Neuronal stem cell (in vitro differentiated cells): ENCODE measurements around the gene SAMD4A.

Experiments
- DNase-seq: peaks from one replicate; pipeline ENCODE4 v3.0.0-alpha.2; 2013; ENCODE audit warnings: low spot score
- H2AFZ ChIP-seq: one replicate; pipeline ENCODE4 v1.6.1; 2013; ENCODE audit warnings: mild to moderate bottlenecking, low read length, inconsistent platforms
- H2AK5ac ChIP-seq: 2 replicates; pipeline ENCODE4 v1.6.1; 2013; ENCODE audit warnings: low read depth, mild to moderate bottlenecking, inconsistent platforms, low read length, moderate library complexity, mixed read lengths
- H2BK120ac ChIP-seq: 2 replicates; pipeline ENCODE4 v1.6.1; 2013; ENCODE audit warnings: low read depth, mild to moderate bottlenecking, inconsistent platforms, low read length, moderate library complexity, mixed read lengths
- H2BK12ac ChIP-seq: one replicate; pipeline ENCODE4 v1.6.1; 2013; ENCODE audit warnings: low read length, inconsistent platforms
- H2BK15ac ChIP-seq: 2 replicates; pipeline ENCODE4 v1.6.1; 2013; ENCODE audit warnings: mild to moderate bottlenecking, low read length, inconsistent platforms, mixed read lengths
- H2BK5ac ChIP-seq: one replicate; pipeline ENCODE4 v1.6.1; 2013; ENCODE audit warnings: inconsistent platforms, mild to moderate bottlenecking, low read length, moderate library complexity
- H3K14ac ChIP-seq: one replicate; pipeline ENCODE4 v1.6.1; 2013; ENCODE audit warnings: low read length, inconsistent platforms
- H3K18ac ChIP-seq: 2 replicates; pipeline ENCODE4 v1.6.1; 2013; ENCODE audit warnings: low read length, inconsistent platforms
- H3K23ac ChIP-seq: 2 replicates; pipeline ENCODE4 v1.6.1; 2013; ENCODE audit warnings: low read depth, mild to moderate bottlenecking, mixed read lengths, low read length, inconsistent platforms; ENCODE audit not compliant: poor library complexity
- H3K27ac ChIP-seq: replicated peaks from 3 replicates; pipeline ENCODE4 v1.5.1; 2013; ENCODE audit warnings: low read length, inconsistent platforms
- H3K27me3 ChIP-seq, 3 experiments: 2 replicates each; pipeline ENCODE4 v1.6.1; 2013; ENCODE audit warnings: low read length in 3 of 3, mild to moderate bottlenecking in 2 of 3, inconsistent platforms in 1 of 3, low read depth in 1 of 3, mixed read lengths in 1 of 3, moderate library complexity in 1 of 3; ENCODE audit not compliant: control insufficient read depth in 3 of 3, insufficient read depth in 3 of 3
- H3K36me3 ChIP-seq, 2 donors: replicated peaks in 1 of 2; 2 replicates each; pipeline ENCODE4 v1.6.1; 2013; ENCODE audit warnings: low read length in 2 of 2; ENCODE audit not compliant: control insufficient read depth in 2 of 2, insufficient read depth in 2 of 2
- H3K4ac ChIP-seq: 2 replicates; pipeline ENCODE4 v1.6.1; 2013; ENCODE audit warnings: inconsistent platforms, mild to moderate bottlenecking, low read length, moderate library complexity
- H3K4me1 ChIP-seq, 2 donors: 1 replicate in 1 of 2; 2 replicates in 1 of 2; pipeline ENCODE4 v1.6.1; 2013; ENCODE audit warnings: low read length in 2 of 2, low read depth in 1 of 2; ENCODE audit not compliant: control insufficient read depth in 2 of 2, insufficient read depth in 1 of 2
- H3K4me2 ChIP-seq: one replicate; pipeline ENCODE4 v1.6.1; 2013; ENCODE audit warnings: mild to moderate bottlenecking, low read length, inconsistent platforms; ENCODE audit not compliant: insufficient read depth, poor library complexity, severe bottlenecking
- H3K4me3 ChIP-seq, 2 donors: 2 replicates each; pipeline ENCODE4 v1.5.1; 2013; ENCODE audit warnings: low read length in 2 of 2, mild to moderate bottlenecking in 2 of 2, inconsistent platforms in 1 of 2, moderate library complexity in 1 of 2
- H3K79me1 ChIP-seq: one replicate; pipeline ENCODE4 v1.6.1; 2013; ENCODE audit warnings: low read depth, mild to moderate bottlenecking, inconsistent platforms, low read length, moderate library complexity
- H3K9ac ChIP-seq: one replicate; pipeline ENCODE4 v1.6.1; 2013; ENCODE audit warnings: mild to moderate bottlenecking, low read depth, low read length, inconsistent platforms; ENCODE audit not compliant: poor library complexity
- H3K9me3 ChIP-seq, 2 donors: replicated peaks in 1 of 2; 2 replicates each; pipeline versions ENCODE3 to v1.6.1; 2013; ENCODE audit warnings: low read length in 2 of 2, mild to moderate bottlenecking in 2 of 2, inconsistent platforms in 1 of 2, low read depth in 1 of 2, mixed read lengths in 1 of 2, moderate library complexity in 1 of 2; ENCODE audit not compliant: control insufficient read depth in 2 of 2, insufficient read depth in 1 of 2
- H4K8ac ChIP-seq: one replicate; pipeline ENCODE4 v1.6.1; 2013; ENCODE audit warnings: low read depth, mild to moderate bottlenecking, inconsistent platforms, low read length, moderate library complexity
- H4K91ac ChIP-seq: one replicate; pipeline ENCODE4 v1.6.1; 2013; ENCODE audit warnings: low read length, low read depth, mild to moderate bottlenecking, inconsistent platforms; ENCODE audit not compliant: poor library complexity
- WGBS, 2 donors: extraction: QIAGEN DNeasy Blood & Tissue Kit; methylation state at CpG; one replicate each; pipeline ENCODE4 v1.1.7; 2013; ENCODE audit warnings: missing lambda C conversion rate in 2 of 2, mixed read lengths in 1 of 2; ENCODE audit not compliant: insufficient read length in 2 of 2, insufficient replicate concordance in 1 of 2; ENCODE audit errors: extremely low coverage in 2 of 2; 5-methylcytosine and 5-hydroxymethylcytosine counted together

Gene SAMD4A

DNA sequence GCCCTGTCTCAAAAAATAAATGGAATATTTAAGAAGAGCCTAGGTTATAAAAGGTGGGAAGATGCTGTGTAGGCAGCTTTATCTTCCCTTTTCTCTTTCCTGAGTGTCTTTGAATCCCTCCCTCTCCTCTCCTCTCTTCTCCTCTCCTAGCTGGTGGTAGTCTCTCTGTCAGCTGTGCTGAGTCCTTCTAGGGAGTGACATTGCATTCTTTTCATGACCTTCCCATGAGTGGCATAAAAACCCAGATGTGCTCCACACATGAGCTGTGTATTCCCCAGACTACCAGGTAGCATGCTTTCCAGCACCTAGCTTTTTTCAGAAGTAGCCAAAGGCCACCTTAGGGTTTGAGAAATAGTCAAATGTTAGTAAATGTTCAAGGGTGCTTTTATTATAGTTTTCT is 23.6 kb downstream of the SAMD4A start:
- Histone ChIP-seq H3K23ac (no peak overlapping the region), H2BK120ac (no peak overlapping the region), H3K4me2 (no peak overlapping the region), H2BK12ac (no peak overlapping the region), H2BK5ac (no peak overlapping the region), H2AK5ac (no peak overlapping the region), H3K4me1 (peaks cover 0 to 2% of the 10 kb centered on the region in 2 donors), H4K91ac (no peak overlapping the region), H2AFZ (no peak overlapping the region), H3K9ac (no peak overlapping the region), H3K4ac (no peak overlapping the region), H3K18ac (no peak overlapping the region), H3K9me3 (peaks cover 0 to 13% of the 10 kb centered on the region in 2 donors), H3K27me3 (no peaks in the 10 kb centered on the region), H3K36me3 (peaks cover 0 to 3% of the 10 kb centered on the region in 2 donors), H2BK15ac (no peak overlapping the region), H3K27ac (no peak overlapping the region), H3K79me1 (no peaks in the 10 kb centered on the region), H3K14ac (no peak overlapping the region), H4K8ac (no peak overlapping the region), H3K4me3 (no peak overlapping the region)
- no peak for DNase-seq

DNA sequence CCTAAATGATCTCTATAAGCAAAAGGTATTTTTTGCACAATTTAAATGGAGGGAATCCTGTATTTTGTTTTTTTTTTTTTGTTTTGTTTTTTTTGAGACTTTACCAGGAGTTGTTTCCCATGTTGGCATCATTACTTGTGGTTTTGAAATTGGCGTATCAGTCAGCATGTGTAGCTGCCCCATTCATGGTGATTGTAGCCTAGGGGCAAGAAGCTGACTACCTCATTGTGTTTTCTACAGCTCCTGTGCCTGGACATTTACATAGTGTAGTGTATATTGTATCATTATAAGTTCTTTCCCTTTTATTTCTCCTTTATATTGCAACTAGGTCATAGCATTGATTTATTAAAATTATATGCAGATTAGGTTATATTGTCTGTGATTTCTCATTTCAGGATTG is 24.5 kb downstream of the SAMD4A start:
- H2BK120ac ChIP-seq: no peak overlapping the region
- no peak overlapping the region for H2BK15ac ChIP-seq
- no peak overlapping the region for H3K4me3 ChIP-seq
- no CpG with 5 or more reads among the region's 1 CpG for WGBS, 2 donors
- H3K23ac ChIP-seq: no peak overlapping the region
- no peak overlapping the region for H2BK5ac ChIP-seq
- no peaks in the 10 kb centered on the region for H3K79me1 ChIP-seq
- H2BK12ac ChIP-seq: no peak overlapping the region
- H3K4me1 ChIP-seq: peaks cover 0 to 2% of the 10 kb centered on the region in 2 donors
- DNase-seq: no peak
- H3K4ac ChIP-seq: no peak overlapping the region
- H3K27me3 ChIP-seq: no peaks in the 10 kb centered on the region
- H3K14ac ChIP-seq: no peak overlapping the region
- peaks cover 0 to 3% of the 10 kb centered on the region in 2 donors for H3K36me3 ChIP-seq
- H4K8ac ChIP-seq: no peak overlapping the region
- no peak overlapping the region for H4K91ac ChIP-seq
- H2AK5ac ChIP-seq: no peak overlapping the region
- H3K9me3 ChIP-seq: peaks cover 0 to 11% of the 10 kb centered on the region in 2 donors
- no peak overlapping the region for H2AFZ ChIP-seq
- H3K9ac ChIP-seq: no peak overlapping the region
- H3K4me2 ChIP-seq: no peak overlapping the region
- no peak overlapping the region for H3K27ac ChIP-seq
- no peak overlapping the region for H3K18ac ChIP-seq

- Histone ChIP-seq H4K91ac (no peak overlapping the region), H2AK5ac (no peak overlapping the region), H3K4me3 (no peak overlapping the region), H3K23ac (no peak overlapping the region), H3K79me1 (no peaks in the 10 kb centered on the region), H4K8ac (no peak overlapping the region), H3K9ac (no peak overlapping the region), H3K18ac (no peak overlapping the region), H3K4ac (no peak overlapping the region), H2BK5ac (no peak overlapping the region), H2BK120ac (no peak overlapping the region), H2AFZ (no peak overlapping the region), H3K27me3 (no peaks in the 10 kb centered on the region), H3K14ac (no peak overlapping the region), H3K27ac (no peak overlapping the region), H3K4me1 (peaks cover 0 to 2% of the 10 kb centered on the region in 2 donors), H2BK15ac (no peak overlapping the region), H3K36me3 (peaks cover 0 to 3% of the 10 kb centered on the region in 2 donors), H2BK12ac (no peak overlapping the region), H3K9me3 (peaks cover 0 to 15% of the 10 kb centered on the region in 2 donors), H3K4me2 (no peak overlapping the region)
- no peak for DNase-seq
- no CpG with 5 or more reads among the region's 4 CpGs for WGBS, 2 donors
Observed at GRCh38 chr14:54591866-54592265, 24.9 kb downstream of the SAMD4A start.

DNA sequence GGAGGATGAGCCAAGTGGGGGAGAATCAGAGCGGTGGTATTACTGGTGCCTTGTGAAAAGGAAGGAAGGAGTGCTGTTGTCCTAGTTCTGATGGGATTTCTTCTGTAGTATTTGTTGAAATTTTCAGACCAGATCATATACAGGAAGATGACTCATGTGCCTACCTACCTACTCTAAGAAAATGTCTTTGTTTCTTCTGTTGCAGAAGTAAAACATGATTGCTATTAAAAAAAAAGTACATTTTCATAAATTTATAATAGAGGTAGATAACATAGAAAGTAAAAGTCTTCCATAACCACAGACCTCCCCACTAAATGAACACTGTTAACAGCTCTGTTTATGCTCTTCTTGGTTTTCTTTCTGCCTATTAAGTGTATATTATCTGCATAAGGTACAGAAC is 26.9 kb downstream of the SAMD4A start:
- Histone ChIP-seq H3K9me3 (peaks cover 0 to 16% of the 10 kb centered on the region in 2 donors), H3K9ac (no peak overlapping the region), H4K8ac (no peak overlapping the region), H2BK12ac (no peak overlapping the region), H2BK120ac (no peak overlapping the region), H2BK5ac (no peak overlapping the region), H4K91ac (no peak overlapping the region), H2AFZ (no peak overlapping the region), H3K79me1 (no peaks in the 10 kb centered on the region), H3K18ac (no peak overlapping the region), H3K4me3 (no peak overlapping the region), H3K4me1 (peaks cover 0 to 2% of the 10 kb centered on the region in 2 donors), H3K4ac (no peak overlapping the region), H3K4me2 (no peak overlapping the region), H3K27ac (no peak overlapping the region), H2AK5ac (no peak overlapping the region), H3K23ac (no peak overlapping the region), H3K36me3 (peaks cover 0 to 3% of the 10 kb centered on the region in 2 donors), H3K27me3 (no peaks in the 10 kb centered on the region), H3K14ac (no peak overlapping the region), H2BK15ac (no peak overlapping the region)
- no CpG with 5 or more reads among the region's 1 CpG for WGBS, 2 donors
- no peak for DNase-seq
